Stimulated activated CD4-positive, alpha-beta T cell treated with anti-CD3 and anti-CD28 coated beads, TNF-alpha, amount 100 ng/mL, for 24 hours (primary cell): Measurements from ENCODE around the gene ALPK1.
"Not testable (repeated sequence)": the region's sequence is repeated elsewhere in the genome, so short reads cannot be mapped to it uniquely, and the experiment has no call there.

Experiments used
- DNase-seq, 3 experiments: peaks; one replicate each; pipeline ENCODE4 v3.0.0-alpha.2; 2020; ENCODE audit warnings: low read depth in 3 of 3

ALPK1 gene

DNA sequence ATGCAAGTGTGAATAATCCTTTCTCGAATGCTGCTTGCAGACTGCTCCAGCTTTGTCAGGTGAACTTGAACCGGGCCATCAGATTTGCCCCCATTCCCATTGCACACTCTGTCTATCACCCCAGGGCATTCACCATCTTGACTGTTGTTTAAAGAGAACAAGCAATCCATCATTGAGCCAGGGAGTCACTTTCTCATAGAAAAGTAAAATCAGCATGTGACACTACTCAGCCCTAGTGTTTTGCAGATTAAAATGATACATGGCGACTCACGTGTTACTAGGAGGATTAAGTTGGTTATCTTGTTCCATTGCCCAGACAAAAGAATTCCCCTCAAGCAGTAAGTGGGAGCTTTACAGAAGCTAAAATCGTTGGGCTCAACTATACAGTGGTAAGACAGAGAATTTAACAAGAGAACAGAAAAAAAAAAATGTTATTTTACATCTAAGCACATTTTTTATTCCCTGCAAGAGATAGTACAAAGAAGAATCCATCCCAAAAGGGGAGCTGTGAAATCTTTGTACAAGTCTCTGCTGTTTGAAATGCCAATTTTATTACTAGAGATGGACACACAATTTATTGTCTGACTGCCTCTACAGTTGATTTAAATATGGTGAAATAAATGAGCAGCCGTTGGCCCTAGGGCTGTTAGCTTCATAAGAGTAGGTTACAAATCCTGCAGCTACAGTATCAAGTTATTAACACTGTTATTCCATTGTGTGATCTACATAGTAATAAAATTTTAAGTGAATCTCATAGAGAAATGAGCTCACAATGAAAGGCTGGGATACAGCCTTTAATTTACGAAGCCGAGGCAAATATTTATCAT is 151.3 kb downstream of the ALPK1 start:
- no peak for DNase-seq

GRCh38 chr4:112449708-112450107 is 152.5 kb downstream of the ALPK1 start:
- DNase-seq = no peak

GRCh38 chr4:112451104-112451503 is 153.9 kb downstream of the ALPK1 start:
- no peak for DNase-seq

- no peak for DNase-seq
Observed at GRCh38 chr4:112451831-112452230, 154.7 kb downstream of the ALPK1 start.

DNA sequence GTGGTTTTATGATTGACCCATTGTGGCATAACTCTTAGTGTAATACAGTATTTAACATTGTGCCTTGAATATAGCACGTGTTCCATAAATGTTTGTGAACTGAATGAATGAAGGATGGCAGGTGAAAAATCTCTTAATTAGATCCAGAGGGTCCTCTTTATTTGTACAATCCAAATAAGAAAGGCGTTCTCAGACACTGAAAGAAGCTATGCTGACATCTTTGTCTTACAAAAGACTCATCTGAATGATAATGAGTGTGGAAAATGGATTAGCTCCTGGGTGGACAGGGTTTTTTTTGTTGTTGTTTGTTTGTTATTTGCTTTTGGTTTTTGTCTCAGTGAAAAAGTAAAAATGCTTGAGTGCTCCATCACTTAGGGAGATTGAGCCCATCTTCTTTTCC is 156.2 kb downstream of the ALPK1 start:
- DNase-seq = no peak

GRCh38 chr4:112472318-112472717 is 175.1 kb downstream of the ALPK1 start:
- no peak for DNase-seq

GRCh38 chr4:112473985-112474384 is 176.8 kb downstream of the ALPK1 start:
- no peak for DNase-seq

GRCh38 chr4:112485930-112486329 is 188.8 kb downstream of the ALPK1 start:
- DNase-seq = no peak

DNA sequence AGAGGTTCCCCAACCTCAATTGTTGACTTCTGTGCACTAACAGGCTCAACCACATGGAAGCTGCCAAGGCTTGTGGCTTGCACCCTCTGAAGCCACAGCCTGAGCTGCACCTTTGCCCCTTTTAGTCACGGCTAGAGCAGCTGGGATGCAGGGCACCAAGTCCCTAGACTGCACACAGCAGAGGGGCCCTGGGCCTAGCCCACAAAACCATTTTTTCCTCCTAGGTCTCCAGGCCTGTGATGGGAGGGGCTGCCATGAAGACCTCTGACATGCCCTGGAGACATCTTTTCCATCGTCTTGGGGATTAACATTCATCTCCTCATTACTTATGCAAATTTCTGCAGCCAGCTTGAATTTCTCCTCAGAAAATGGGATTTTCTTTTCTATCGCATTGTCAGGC is 193.6 kb downstream of the ALPK1 start:
- not testable (repeated sequence) for DNase-seq
